GM15510 (cell line): ENCODE measurements around the gene KCNMB1.

ENCODE experiments used
- POLR2A ChIP-seq: IDR thresholded peaks from 3 replicates; pipeline ENCODE4 v1.6.1; 2011; ENCODE audit warnings: borderline replicate concordance; ENCODE audit not compliant: insufficient read length; ENCODE audit errors: extremely low read depth

Gene KCNMB1

GRCh38 chr5:170365831-170366230, 23.3 kb downstream of the KCNMB1 start:
- no peak for TF ChIP-seq POLR2A

DNA sequence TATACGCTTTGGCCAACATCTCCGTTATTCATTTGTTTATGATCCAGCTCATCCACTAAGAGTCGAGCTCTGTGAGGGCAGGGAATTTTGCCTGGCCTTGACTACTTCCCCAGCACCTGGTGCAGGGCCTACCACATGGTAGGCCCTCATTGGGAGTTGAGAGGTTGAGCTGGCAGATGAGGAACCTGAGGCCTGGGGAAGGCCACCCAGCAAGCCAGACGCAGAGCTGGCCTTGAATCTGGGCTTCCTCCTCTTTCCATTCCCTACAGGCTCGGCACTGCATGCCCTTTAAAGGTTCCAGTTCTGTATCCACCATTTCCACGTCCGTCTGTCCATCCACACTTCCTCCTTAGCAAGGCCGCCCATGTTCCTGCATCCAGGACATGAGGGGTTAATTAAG, 24.2 kb downstream of the KCNMB1 start:
- TF ChIP-seq POLR2A, result no peak

DNA sequence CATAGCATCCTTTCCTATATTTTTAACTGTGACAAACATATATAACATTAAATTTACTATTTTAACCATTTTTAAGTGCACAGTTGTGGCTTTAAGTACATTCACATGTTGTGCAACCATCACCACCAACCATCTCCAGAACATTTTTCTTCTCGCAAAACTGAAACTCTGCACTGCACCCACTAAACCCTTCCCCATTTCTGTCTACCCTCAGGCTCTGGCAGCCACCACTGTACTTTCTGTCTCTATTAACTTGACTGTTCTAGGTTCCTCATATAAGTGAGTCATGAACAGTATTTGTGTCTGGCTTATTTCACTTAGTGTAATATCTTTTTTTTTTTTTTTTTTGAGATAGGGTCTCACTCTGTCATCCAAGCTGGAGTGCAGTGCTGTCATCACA, 25.5 kb downstream of the KCNMB1 start:
- TF ChIP-seq POLR2A, result no peak

GRCh38 chr5:170362656-170363055, 26.5 kb downstream of the KCNMB1 start:
- TF ChIP-seq POLR2A, result no peak

GRCh38 chr5:170362102-170362501, 27.1 kb downstream of the KCNMB1 start:
- no peak for TF ChIP-seq POLR2A

GRCh38 chr5:170361616-170362015, 27.6 kb downstream of the KCNMB1 start:
- TF ChIP-seq POLR2A, result no peak

DNA sequence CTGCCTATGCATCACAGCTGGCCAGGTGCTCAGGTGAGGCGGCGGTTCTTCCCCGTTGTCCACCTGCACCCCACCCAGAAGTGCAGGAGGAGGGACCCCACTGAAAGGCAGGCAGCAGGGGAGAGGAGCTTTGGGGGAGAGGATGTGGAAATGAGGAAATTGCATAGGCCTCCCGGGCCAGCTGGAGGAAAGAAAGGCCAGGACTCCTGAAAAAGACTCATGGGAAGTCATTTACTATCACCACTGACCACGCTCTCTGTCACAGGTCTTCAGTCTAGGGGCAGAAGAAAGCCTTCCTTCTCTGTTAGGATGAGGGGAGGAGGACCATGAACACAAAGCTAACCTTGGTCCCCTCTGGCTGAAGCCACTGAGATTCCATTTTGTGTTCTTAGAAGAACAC, 28.1 kb downstream of the KCNMB1 start:
- TF ChIP-seq POLR2A, result no peak

DNA sequence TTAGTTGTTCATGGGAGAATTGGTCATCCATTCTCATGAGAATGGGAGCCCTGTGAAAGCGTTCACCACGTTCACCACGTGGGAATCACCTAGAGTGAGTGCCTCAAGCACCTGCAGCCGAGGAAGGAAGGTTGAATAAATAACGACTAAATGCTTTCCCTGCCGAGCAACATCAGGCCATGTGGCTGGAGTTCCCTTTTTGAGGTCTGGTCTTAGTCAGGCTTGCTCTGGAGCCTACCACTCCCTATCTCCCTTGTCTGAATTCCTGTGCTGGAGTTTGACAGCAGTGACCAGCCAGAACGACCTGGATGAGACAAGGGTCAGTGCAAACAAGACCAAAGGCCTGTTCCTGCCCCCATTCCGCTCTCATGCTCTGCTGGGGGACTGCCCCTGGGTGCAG, 28.5 kb downstream of the KCNMB1 start:
- TF ChIP-seq POLR2A, result no peak

DNA sequence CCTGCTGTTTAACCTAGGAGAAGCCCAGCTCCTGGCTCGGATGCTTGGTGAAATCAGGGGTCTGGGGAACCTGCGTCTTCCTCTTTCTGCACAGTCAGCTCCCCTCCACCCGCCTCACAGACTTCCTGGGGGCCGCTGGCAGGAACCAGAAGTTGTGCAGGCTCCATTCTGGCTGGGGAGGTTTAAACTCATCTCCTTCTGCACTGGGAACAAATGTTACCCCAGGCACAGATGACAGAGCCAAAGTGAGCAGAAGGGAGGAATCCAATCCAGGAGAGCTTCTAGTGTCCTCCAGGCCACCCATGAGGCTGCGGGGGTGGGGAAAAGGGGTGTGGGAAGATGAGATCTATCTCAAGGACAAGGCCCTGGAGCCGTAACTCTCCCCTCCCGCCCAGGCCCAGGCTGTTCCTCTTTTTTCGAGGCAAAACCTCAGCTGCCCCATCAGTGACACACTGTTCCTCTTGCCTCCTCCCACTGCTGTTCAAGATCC, 31.2 kb downstream of the KCNMB1 start:
- TF ChIP-seq POLR2A, result no peak

DNA sequence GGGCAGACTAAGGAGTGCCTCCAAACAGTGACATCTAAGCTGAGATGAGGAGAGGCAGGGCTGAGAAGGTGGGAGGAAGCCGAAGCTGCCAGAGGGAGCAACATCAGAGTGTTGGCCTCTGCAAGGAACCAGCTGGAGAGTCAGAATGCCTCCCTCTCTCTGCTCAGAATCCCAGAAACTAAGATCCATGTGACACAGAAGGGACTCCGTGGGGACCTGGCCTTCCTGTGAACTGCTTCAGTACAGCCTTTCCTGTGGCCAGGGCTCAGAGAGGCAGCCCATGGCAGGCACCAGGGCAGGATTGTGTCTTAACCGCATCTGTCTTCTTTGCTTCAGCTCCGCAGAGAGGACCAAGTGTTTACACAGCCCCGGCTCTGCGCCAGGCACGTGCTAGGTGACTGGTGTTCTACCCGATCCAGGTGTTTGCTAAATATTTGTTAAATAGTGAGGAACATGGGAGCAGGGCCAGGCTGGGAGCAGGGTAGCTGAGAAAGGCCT, 33.5 kb downstream of the KCNMB1 start:
- TF ChIP-seq POLR2A, result no peak

DNA sequence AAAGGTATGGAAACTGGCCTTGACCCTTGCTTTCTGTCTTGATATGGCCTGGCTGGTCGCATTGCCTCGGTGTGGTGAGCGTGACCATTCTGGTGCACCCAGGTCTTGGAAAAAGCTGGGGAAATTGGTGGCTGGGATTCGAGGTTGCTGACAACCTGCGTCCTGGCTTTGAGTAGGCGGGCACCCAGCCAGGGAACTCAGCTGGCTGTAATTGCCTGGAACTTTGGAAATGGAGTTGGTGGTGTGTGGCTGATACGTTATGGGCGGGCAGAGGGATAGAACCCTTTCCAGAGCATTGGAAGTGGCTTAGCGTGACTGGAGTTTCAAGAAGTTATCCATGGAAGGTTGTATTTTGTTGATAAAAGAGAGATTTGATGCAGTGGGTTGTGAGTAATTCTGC, 35.2 kb downstream of the KCNMB1 start:
- no peak for TF ChIP-seq POLR2A

GRCh38 chr5:170353011-170353761, 36.0 kb downstream of the KCNMB1 start:
- no peak for TF ChIP-seq POLR2A

- TF ChIP-seq POLR2A, result no peak
Observed at GRCh38 chr5:170348137-170348633, 41.0 kb downstream of the KCNMB1 start.

GRCh38 chr5:170347022-170347567, 42.1 kb downstream of the KCNMB1 start:
- no peak for TF ChIP-seq POLR2A

- TF ChIP-seq POLR2A, result no peak
Observed at GRCh38 chr5:170345971-170346370, 43.2 kb downstream of the KCNMB1 start.

GRCh38 chr5:170343177-170343576, 46.0 kb downstream of the KCNMB1 start:
- no peak for TF ChIP-seq POLR2A
